ENCODE measurements around the gene INTU.

- no peak for TF ChIP-seq CTCF (conservative IDR thresholded peaks at IDR 0.05; ENCODE audit: low read length)
- no peak for TF ChIP-seq EZH2phosphoT487 (IDR thresholded peaks at IDR 0.05; ENCODE audit: borderline replicate concordance)
Measured at GRCh38 chr4:127623797-127624083, 9.0 kb upstream of the INTU start.
